Measurements from ENCODE around the gene CDK14.

DNA sequence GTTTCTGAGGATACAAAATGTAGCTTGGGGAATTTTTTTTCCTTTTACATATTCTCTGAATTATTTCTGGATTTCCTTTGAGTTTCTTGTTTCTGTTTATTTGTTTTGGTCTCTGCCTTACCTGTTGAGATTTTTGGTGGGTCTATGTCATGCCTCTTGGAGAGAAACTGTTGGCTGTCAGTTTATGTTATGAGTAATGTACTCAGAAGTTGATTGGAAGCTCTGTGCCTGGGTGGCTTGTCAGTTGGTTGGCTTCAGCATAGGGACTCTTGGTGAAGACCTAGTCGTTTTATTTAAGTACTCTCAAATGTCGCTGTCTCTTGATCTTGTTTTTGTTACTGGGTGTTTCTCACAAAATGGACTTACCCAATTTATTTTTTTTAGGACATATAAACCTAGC lies 132.4 kb downstream of the CDK14 start:
- TF ChIP-seq, protein P1, sequence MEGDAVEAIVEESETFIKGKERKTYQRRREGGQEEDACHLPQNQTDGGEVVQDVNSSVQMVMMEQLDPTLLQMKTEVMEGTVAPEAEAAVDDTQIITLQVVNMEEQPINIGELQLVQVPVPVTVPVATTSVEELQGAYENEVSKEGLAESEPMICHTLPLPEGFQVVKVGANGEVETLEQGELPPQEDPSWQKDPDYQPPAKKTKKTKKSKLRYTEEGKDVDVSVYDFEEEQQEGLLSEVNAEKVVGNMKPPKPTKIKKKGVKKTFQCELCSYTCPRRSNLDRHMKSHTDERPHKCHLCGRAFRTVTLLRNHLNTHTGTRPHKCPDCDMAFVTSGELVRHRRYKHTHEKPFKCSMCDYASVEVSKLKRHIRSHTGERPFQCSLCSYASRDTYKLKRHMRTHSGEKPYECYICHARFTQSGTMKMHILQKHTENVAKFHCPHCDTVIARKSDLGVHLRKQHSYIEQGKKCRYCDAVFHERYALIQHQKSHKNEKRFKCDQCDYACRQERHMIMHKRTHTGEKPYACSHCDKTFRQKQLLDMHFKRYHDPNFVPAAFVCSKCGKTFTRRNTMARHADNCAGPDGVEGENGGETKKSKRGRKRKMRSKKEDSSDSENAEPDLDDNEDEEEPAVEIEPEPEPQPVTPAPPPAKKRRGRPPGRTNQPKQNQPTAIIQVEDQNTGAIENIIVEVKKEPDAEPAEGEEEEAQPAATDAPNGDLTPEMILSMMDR (IDR thresholded peaks at IDR 0.05) = no peak
- TF ChIP-seq EP300 (IDR thresholded peaks at IDR 0.05) = no peak
- no peak for TF ChIP-seq POLR2A (IDR thresholded peaks at IDR 0.05)
